PC-9 (cell line): ENCODE results near the gene CDYL2.

Experiments used
- EZH2 ChIP-seq: fragments of 200-600 bp; sonication (generic); IDR thresholded peaks from 2 replicates; pipeline ENCODE4 v1.8.0; 2017; ENCODE audit warnings: antibody characterized with exemption, low read depth
- TF ChIP-seq, protein P1 (sequence below): fragments of 200-600 bp; sonication (generic); conservative IDR thresholded peaks from 2 replicates; pipeline ENCODE4 v1.6.1; 2017; ENCODE audit warnings: mixed run types, antibody characterized with exemption, mild to moderate bottlenecking, moderate library complexity

DNA sequence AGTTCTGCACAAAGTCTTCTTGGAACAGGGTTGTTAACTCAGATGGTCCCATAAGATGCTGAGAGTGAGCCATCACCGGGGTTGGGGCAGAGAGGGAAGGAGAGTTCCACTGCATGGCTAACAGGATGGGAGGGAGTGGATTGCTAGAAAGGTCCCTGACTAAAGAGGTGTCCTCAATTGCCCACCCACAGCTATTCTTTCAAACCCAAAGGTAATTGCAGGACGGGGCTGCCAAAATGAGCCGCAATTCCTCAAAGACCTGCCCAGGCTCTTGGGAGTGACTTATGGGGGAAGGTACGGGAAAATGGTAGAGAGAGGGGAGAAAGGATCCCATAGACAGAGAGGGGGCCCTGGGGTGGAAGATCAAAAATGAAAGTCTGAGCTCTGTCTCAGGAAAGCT, 203.2 kb downstream of the CDYL2 start:
- TF ChIP-seq, protein P1, sequence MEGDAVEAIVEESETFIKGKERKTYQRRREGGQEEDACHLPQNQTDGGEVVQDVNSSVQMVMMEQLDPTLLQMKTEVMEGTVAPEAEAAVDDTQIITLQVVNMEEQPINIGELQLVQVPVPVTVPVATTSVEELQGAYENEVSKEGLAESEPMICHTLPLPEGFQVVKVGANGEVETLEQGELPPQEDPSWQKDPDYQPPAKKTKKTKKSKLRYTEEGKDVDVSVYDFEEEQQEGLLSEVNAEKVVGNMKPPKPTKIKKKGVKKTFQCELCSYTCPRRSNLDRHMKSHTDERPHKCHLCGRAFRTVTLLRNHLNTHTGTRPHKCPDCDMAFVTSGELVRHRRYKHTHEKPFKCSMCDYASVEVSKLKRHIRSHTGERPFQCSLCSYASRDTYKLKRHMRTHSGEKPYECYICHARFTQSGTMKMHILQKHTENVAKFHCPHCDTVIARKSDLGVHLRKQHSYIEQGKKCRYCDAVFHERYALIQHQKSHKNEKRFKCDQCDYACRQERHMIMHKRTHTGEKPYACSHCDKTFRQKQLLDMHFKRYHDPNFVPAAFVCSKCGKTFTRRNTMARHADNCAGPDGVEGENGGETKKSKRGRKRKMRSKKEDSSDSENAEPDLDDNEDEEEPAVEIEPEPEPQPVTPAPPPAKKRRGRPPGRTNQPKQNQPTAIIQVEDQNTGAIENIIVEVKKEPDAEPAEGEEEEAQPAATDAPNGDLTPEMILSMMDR = no peak
- TF ChIP-seq EZH2 = no peak
